Uterus (tissue), 2 donors: ENCODE measurements around the gene GNRHR.

Experiments
- POLR2A ChIP-seq, 2 donors: fragments of 450-650 bp; IDR thresholded peaks; one replicate each; pipeline ENCODE4 v1.6.1; 2016; ENCODE audit warnings: antibody characterized with exemption in 2 of 2, mild to moderate bottlenecking in 1 of 2, moderate library complexity in 1 of 2
- TF ChIP-seq, protein P1 (sequence below), 4 experiments: fragments of 200-600 bp in 2 of 4; fragments of 450-650 bp in 2 of 4; sonication (generic) in 2 of 4; IDR thresholded peaks; one replicate each; pipeline ENCODE4 v1.5.1; 2016 to 2019; ENCODE audit warnings: antibody characterized with exemption in 4 of 4, mild to moderate bottlenecking in 2 of 4, moderate library complexity in 1 of 4

DNA sequence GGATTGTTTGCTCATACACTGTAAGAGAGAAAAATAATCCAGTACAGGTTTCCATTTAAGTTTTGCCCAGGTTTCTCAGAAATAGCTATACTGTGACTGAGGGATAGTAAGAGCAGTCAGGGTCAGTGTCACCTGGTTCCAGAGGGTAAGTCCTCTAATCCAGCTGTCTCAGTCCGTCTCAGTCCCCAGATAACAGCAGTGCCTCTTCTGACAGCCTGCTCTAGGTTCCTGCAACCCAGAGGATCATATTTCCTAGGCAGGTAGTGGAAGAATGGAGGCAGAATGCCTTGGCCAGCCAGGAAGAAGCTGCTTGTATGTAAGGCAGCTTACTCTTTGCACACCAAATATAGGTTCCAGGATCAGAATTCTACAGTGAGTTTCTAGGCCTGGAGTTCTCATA lies 22.6 kb upstream of the GNRHR start:
- no peak for TF ChIP-seq POLR2A (IDR thresholded peaks at IDR 0.05)
- TF ChIP-seq, protein P1, sequence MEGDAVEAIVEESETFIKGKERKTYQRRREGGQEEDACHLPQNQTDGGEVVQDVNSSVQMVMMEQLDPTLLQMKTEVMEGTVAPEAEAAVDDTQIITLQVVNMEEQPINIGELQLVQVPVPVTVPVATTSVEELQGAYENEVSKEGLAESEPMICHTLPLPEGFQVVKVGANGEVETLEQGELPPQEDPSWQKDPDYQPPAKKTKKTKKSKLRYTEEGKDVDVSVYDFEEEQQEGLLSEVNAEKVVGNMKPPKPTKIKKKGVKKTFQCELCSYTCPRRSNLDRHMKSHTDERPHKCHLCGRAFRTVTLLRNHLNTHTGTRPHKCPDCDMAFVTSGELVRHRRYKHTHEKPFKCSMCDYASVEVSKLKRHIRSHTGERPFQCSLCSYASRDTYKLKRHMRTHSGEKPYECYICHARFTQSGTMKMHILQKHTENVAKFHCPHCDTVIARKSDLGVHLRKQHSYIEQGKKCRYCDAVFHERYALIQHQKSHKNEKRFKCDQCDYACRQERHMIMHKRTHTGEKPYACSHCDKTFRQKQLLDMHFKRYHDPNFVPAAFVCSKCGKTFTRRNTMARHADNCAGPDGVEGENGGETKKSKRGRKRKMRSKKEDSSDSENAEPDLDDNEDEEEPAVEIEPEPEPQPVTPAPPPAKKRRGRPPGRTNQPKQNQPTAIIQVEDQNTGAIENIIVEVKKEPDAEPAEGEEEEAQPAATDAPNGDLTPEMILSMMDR (IDR thresholded peaks at IDR 0.05) = no peak
